OCI-LY7 (cell line): ENCODE results near the gene ZNF841.

Experiments used
- CTCF ChIP-seq: fragments of 200-600 bp; sonication (generic); conservative IDR thresholded peaks from 2 replicates; pipeline ENCODE4 v1.5.1; 2014; ENCODE audit warnings: mild to moderate bottlenecking, antibody characterized with exemption, low read length, moderate library complexity, mixed read lengths
- EZH2phosphoT487 ChIP-seq: fragments of 200-600 bp; sonication (generic); IDR thresholded peaks from 2 replicates; pipeline ENCODE4 v1.6.1; 2018; ENCODE audit warnings: low read depth, borderline replicate concordance, mild to moderate bottlenecking, mixed run types, antibody characterized with exemption, low read length, moderate library complexity, mixed read lengths

- TF ChIP-seq CTCF (no peak), EZH2phosphoT487 (no peak)
Measured at GRCh38 chr19:52069653-52070052, 25.9 kb downstream of the ZNF841 start.
